Thyroid gland (tissue), 4 donors: ENCODE measurements around the gene MRGPRX3. TPM values are rescaled to one million over a fixed set of nuclear protein-coding genes. Genes with fewer than 3 reads are reported as not detected.

ENCODE experiments used
- DNase-seq, 2 donors: peaks; one replicate each; pipeline ENCODE4 v3.0.0-alpha.2; 2019
- H3K27ac ChIP-seq, 3 donors: fragments of 200-600 bp; sonication (generic); 1 replicate in 2 of 3; 2 replicates in 1 of 3; pipeline ENCODE4 v1.5.1; 2016 to 2019; ENCODE audit warnings: mild to moderate bottlenecking in 1 of 3, moderate library complexity in 1 of 3
- H3K27me3 ChIP-seq: fragments of 200-600 bp; sonication (generic); one replicate; pipeline ENCODE4 v1.5.1; 2019
- H3K36me3 ChIP-seq, 2 donors: fragments of 200-600 bp; sonication (generic); one replicate each; pipeline ENCODE4 v1.5.1; 2016 to 2019
- H3K4me1 ChIP-seq, 2 donors: fragments of 200-600 bp; sonication (generic); one replicate each; pipeline ENCODE4 v1.5.1; 2017 to 2019
- H3K4me3 ChIP-seq, 3 donors: fragments of 200-600 bp; sonication (generic); replicated peaks in 1 of 3; 1 replicate in 2 of 3; 2 replicates in 1 of 3; pipeline ENCODE4 v1.5.1; 2016; ENCODE audit warnings: mild to moderate bottlenecking in 1 of 3
- H3K9me3 ChIP-seq: fragments of 200-600 bp; sonication (generic); one replicate; pipeline ENCODE4 v1.5.1; 2017
- CTCF ChIP-seq, 6 experiments: fragments of 200-600 bp in 3 of 6; fragments of 450-650 bp in 3 of 6; sonication (generic) in 3 of 6; IDR thresholded peaks; one replicate each; pipeline ENCODE4 v1.5.1; 2016 to 2019; ENCODE audit warnings: antibody characterized with exemption in 6 of 6, mild to moderate bottlenecking in 2 of 6, inconsistent platforms in 1 of 6, moderate library complexity in 1 of 6
- POLR2A ChIP-seq, 2 donors: fragments of 450-650 bp; IDR thresholded peaks; one replicate each; pipeline ENCODE4 v1.6.1; 2017; ENCODE audit warnings: antibody characterized with exemption in 2 of 2, mild to moderate bottlenecking in 2 of 2, moderate library complexity in 1 of 2
- WGBS, 2 donors: methylation state at CpG; one replicate each; pipeline ENCODE4 v1.1.5; 2017; 5-methylcytosine and 5-hydroxymethylcytosine counted together
- intact Hi-C: fragments of 100-400 bp; cut with DNase I; formaldehyde crosslinking; loops from one replicate; pipeline ENCODE4 v1.15.1; 2023
- total RNA-seq, 4 donors: library from RNA; depleted of rRNA; stranded (reverse); fragments of >200 nt; gene quantifications; one replicate each; pipeline ENCODE4 v1.2.3, GENCODE V29; 2016

The MRGPRX3 gene
- not detected for total RNA-seq

- H3K27me3 ChIP-seq = no peaks in the 10 kb centered on the region
- intact Hi-C loops = no loop called here
- no peak within 1 kb of the TSS for H3K4me3 ChIP-seq
- WGBS, 2 donors = 62 to 73% methylated on average over 3 of the region's 3 CpGs
- no peak for DNase-seq
- H3K27ac ChIP-seq = no peak within 1 kb of the TSS
- H3K4me1 ChIP-seq = no peaks in the 10 kb centered on the region
- no peaks in the 10 kb centered on the region for H3K36me3 ChIP-seq
- no peaks in the 10 kb centered on the region for H3K9me3 ChIP-seq
- TF ChIP-seq POLR2A (IDR thresholded peaks at IDR 0.05) = no peak
- no peak for TF ChIP-seq CTCF (IDR thresholded peaks at IDR 0.05)
Observed at GRCh38 chr11:18132341-18132740, at the start of gene MRGPRX3. TSS of gene MRGPRX3 (plus strand) at chr11:18132571. CDS start at chr11:18137203, 4,632 bp downstream.

DNA sequence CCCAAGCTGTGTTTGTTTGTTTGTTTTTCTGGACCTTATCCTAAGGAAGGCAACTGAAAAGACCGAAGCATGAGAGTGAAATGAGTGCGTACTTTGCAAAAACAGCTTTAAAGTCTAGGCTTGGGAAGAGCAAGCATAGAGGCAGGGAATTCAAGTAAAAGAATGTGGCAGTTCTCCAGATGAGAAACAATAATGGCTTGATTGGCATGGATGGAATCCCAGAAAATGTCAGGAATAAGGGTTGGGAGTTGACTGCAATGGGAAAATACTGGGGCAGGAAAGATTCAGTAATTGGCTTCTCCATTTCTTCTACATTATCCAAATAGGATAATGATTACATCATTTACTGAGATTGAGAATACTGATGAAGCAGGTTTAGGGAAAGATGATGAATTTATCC lies 44.0 kb upstream of the MRGPRX3 start:
- 95 to 96% methylated on average over 2 of the region's 2 CpGs for WGBS, 2 donors
- no peaks in the 10 kb centered on the region for H3K27me3 ChIP-seq
- peaks cover 14 to 48% of the 10 kb centered on the region in 2 donors for H3K36me3 ChIP-seq
- no peak for DNase-seq
- intact Hi-C loops = no loop called here
- H3K9me3 ChIP-seq = no peaks in the 10 kb centered on the region
- TF ChIP-seq CTCF (IDR thresholded peaks at IDR 0.05) (no peak), POLR2A (IDR thresholded peaks at IDR 0.05) (no peak)
- no peak overlapping the region for H3K4me3 ChIP-seq
- no peaks in the 10 kb centered on the region for H3K4me1 ChIP-seq
- no peak overlapping the region for H3K27ac ChIP-seq

DNA sequence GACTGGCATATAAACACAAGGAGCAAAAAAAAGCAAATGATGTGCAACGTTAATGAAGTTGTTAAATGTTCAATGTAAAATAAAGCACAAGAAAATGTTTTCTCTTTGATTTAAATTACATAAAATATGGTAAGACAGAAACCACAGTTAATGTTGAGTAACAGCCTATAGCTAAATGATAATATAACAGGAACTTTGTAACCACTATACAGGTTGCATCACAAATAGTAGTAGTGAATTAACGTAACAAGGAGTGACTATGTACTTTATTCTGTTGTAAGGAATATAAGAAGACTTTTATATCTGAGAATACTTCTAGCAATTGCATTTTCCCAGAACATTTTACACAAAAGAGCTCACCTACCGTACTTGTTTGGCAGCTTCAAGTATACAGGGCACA lies 43.4 kb upstream of the MRGPRX3 start:
- DNase-seq = no peak
- intact Hi-C loops = no loop called here
- H3K4me1 ChIP-seq = no peaks in the 10 kb centered on the region
- no peak for TF ChIP-seq CTCF (IDR thresholded peaks at IDR 0.05)
- TF ChIP-seq POLR2A (IDR thresholded peaks at IDR 0.05) = no peak
- H3K9me3 ChIP-seq = no peaks in the 10 kb centered on the region
- WGBS, 2 donors = 89 to 94% methylated on average over 3 of the region's 3 CpGs
- no peak overlapping the region for H3K4me3 ChIP-seq
- no peak overlapping the region for H3K27ac ChIP-seq
- H3K27me3 ChIP-seq = no peaks in the 10 kb centered on the region
- H3K36me3 ChIP-seq = peaks cover 18 to 54% of the 10 kb centered on the region in 2 donors

DNA sequence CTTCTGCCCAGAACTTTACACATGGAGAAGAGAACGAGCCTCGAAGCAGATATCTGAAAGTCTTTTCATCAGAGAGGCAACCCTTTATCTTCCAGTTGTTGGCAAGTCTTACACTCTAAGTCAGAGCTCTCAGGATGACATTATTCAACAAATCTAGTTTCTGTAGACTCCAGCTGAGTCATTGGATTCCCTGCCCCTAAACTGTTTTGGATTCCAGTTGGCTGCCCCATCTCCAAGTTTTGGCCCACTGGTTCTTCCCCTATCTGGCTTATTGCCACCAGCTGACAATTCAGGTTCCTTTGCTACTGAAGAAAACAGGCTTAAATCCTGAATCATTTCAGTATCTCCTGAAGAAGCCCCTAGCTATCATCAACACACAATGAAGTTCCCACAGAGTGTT lies 40.6 kb upstream of the MRGPRX3 start:
- no peaks in the 10 kb centered on the region for H3K4me1 ChIP-seq
- 93 to 100% methylated on average over 2 of the region's 2 CpGs for WGBS, 2 donors
- no peak overlapping the region for H3K27ac ChIP-seq
- TF ChIP-seq POLR2A (IDR thresholded peaks at IDR 0.05) (no peak), CTCF (IDR thresholded peaks at IDR 0.05) (no peak)
- no peaks in the 10 kb centered on the region for H3K9me3 ChIP-seq
- intact Hi-C loops = no loop called here
- no peak overlapping the region for H3K4me3 ChIP-seq
- DNase-seq = no peak
- peaks cover 25 to 60% of the 10 kb centered on the region in 2 donors for H3K36me3 ChIP-seq
- no peaks in the 10 kb centered on the region for H3K27me3 ChIP-seq

DNA sequence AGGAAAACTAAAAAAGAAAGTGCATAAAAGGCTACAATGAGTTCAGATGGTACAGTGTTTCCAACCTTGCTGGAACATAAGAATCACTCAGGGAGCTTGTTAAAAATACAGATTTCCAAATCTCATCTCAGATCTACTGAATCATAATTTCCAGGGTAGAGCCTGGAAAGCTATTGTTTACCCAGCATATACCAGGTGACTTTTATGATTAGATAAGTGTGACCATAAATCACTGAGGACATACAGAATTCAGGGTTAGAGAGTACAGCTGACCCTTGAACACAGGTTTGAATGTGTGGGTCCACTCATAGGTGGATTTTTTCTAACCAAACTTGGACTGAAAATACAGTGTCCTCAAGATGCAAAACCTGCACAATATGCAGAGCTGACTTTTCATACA lies 38.4 kb upstream of the MRGPRX3 start:
- no peak for TF ChIP-seq CTCF (IDR thresholded peaks at IDR 0.05)
- no peak for DNase-seq
- no peaks in the 10 kb centered on the region for H3K27me3 ChIP-seq
- H3K9me3 ChIP-seq = no peaks in the 10 kb centered on the region
- H3K27ac ChIP-seq = no peak overlapping the region
- intact Hi-C loops = no loop called here
- H3K4me3 ChIP-seq = no peak overlapping the region
- H3K4me1 ChIP-seq = no peaks in the 10 kb centered on the region
- H3K36me3 ChIP-seq = peaks cover 25 to 40% of the 10 kb centered on the region in 2 donors
